BJ (cell line): ENCODE results near the gene ABCC11. TPM values are rescaled to one million over a fixed set of nuclear protein-coding genes. Genes with fewer than 3 reads are reported as not detected.
A peak's percentile ranks its signal among the peaks of the same experiment; 100 is the strongest.

ENCODE experiments used
- CTCF ChIA-PET: fragments of 350-600 bp; formaldehyde crosslinking; extraction: SDS; loops from one replicate; lab custom pipeline; 2021; ENCODE audit warnings: antibody characterized with exemption, inconsistent platforms; lab: Yijun Ruan, JAX
- POLR2A ChIA-PET: fragments of 300-600 bp; sonication (Branson Sonifier 250); formaldehyde crosslinking; extraction: SDS; loops from one replicate; lab custom pipeline; 2021; ENCODE audit warnings: antibody characterized with exemption; lab: Charles Lee
- DNase-seq: peaks from one replicate; pipeline ENCODE4 v3.0.0-alpha.2; 2011; ENCODE audit warnings: low read depth
- H3K27me3 ChIP-seq: 2 replicates; pipeline ENCODE4 v1.6.0; 2011; ENCODE audit warnings: low read length; ENCODE audit not compliant: control insufficient read depth, insufficient read depth
- H3K36me3 ChIP-seq: 2 replicates; pipeline ENCODE4 v1.5.1; 2011; ENCODE audit warnings: low read length; ENCODE audit not compliant: control insufficient read depth, insufficient read depth
- H3K4me3 ChIP-seq: 2 replicates; pipeline ENCODE4 v1.5.1; 2011; ENCODE audit warnings: low read depth, mild to moderate bottlenecking, control low read depth, low read length
- CTCF ChIP-seq: IDR thresholded peaks from 2 replicates; pipeline ENCODE4 v1.5.1; 2011; ENCODE audit warnings: low read depth, mild to moderate bottlenecking, control low read depth, inconsistent platforms, low read length, moderate library complexity; ENCODE audit not compliant: insufficient read depth
- polyA plus RNA-seq: library from polyadenylated mRNA; depleted of rRNA; stranded (reverse); fragments of >200 nt; gene quantifications from 2 replicates; pipeline ENCODE4 v1.2.3, GENCODE V29; 2011

Gene ABCC11
- polyA plus RNA-seq, 1 experiment = 0.06 TPM

- peak; percentile 51 for TF ChIP-seq CTCF
- ChIA-PET CTCF (interaction anchor here (0.6 to 1.4 kb wide), 4 partner anchors 10 to 398 kb away, joined by 3 to 7 read pairs (median 4); no protein-coding TSS in a partner anchor), POLR2A (no interaction called here)
- peaks cover 1% of the 10 kb centered on the region; the same call in 1 of the 2 replicates for H3K27me3 ChIP-seq
- no peak overlapping the region for H3K4me3 ChIP-seq
- H3K36me3 ChIP-seq = no peaks in the 10 kb centered on the region
- DNase-seq = no peak
Observed at GRCh38 chr16:48231727-48232492, 15.4 kb downstream of the ABCC11 start.

GRCh38 chr16:48225456-48225855 is 21.9 kb downstream of the ABCC11 start:
- POLR2A ChIA-PET = no interaction called here
- CTCF ChIA-PET = interaction anchor here (1.9 kb wide), 1 partner anchor 11 kb away, joined by 4 read pairs; no protein-coding TSS in a partner anchor
- DNase-seq = no peak

GRCh38 chr16:48223490-48223889 is 23.8 kb downstream of the ABCC11 start:
- no peaks in the 10 kb centered on the region for H3K27me3 ChIP-seq
- ChIA-PET POLR2A (no interaction called here), CTCF (interaction anchor here (0.6 to 1.9 kb wide), 2 partner anchors 9 to 14 kb away, joined by 3 to 4 read pairs; no protein-coding TSS in a partner anchor)
- DNase-seq = no peak
- TF ChIP-seq CTCF = no peak
- no peak overlapping the region for H3K4me3 ChIP-seq
- no peaks in the 10 kb centered on the region for H3K36me3 ChIP-seq

More at GRCh38 chr16:48225456-48225855, 21.9 kb downstream of the ABCC11 start:
- H3K27me3 ChIP-seq = no peaks in the 10 kb centered on the region
- TF ChIP-seq CTCF = no peak
- H3K36me3 ChIP-seq = no peaks in the 10 kb centered on the region
- no peak overlapping the region for H3K4me3 ChIP-seq

GRCh38 chr16:48220891-48221290 is 26.4 kb downstream of the ABCC11 start:
- Histone ChIP-seq H3K36me3 (no peaks in the 10 kb centered on the region), H3K4me3 (no peak overlapping the region), H3K27me3 (no peaks in the 10 kb centered on the region)
- CTCF ChIA-PET = no interaction called here
- TF ChIP-seq CTCF = no peak
- POLR2A ChIA-PET = no interaction called here
- DNase-seq = no peak

- ChIA-PET POLR2A (no interaction called here), CTCF (interaction anchor here (1.1 to 1.4 kb wide), 2 partner anchors 47 to 1270 kb away, joined by 3 read pairs; no protein-coding TSS in a partner anchor)
- no peak for DNase-seq
- Histone ChIP-seq H3K4me3 (no peak overlapping the region), H3K36me3 (no peaks in the 10 kb centered on the region), H3K27me3 (no peaks in the 10 kb centered on the region)
- no peak for TF ChIP-seq CTCF
Observed at GRCh38 chr16:48218473-48218872, 28.9 kb downstream of the ABCC11 start.
